Liver (tissue), 3 donors: ENCODE results near the gene PHETA1.

ENCODE experiments used
- ATF3 ChIP-seq: IDR thresholded peaks from 2 replicates; pipeline ENCODE4 v1.6.1; 2016; ENCODE audit warnings: antibody characterized with exemption
- CTCF ChIP-seq: fragments of 150-350 bp; IDR thresholded peaks from 2 replicates; pipeline ENCODE4 v1.5.1; 2017; ENCODE audit warnings: improper control_type of control experiment, low read depth, low read length; ENCODE audit not compliant: missing input control
- EGR1 ChIP-seq, 2 donors: IDR thresholded peaks; 2 replicates each; pipeline ENCODE4 v1.6.1; 2016 to 2018; ENCODE audit warnings: antibody characterized with exemption in 2 of 2, low read depth in 2 of 2
- FOXA1 ChIP-seq: IDR thresholded peaks from 2 replicates; pipeline ENCODE4 v1.6.1; 2016; ENCODE audit warnings: antibody characterized with exemption
- GABPA ChIP-seq, 2 donors: IDR thresholded peaks in 1 of 2; conservative IDR thresholded peaks in 1 of 2; 2 replicates each; pipeline ENCODE4 v1.6.1; 2016; ENCODE audit warnings: antibody characterized with exemption in 2 of 2, mild to moderate bottlenecking in 1 of 2, moderate library complexity in 1 of 2
- JUND ChIP-seq, 2 donors: IDR thresholded peaks; 2 replicates each; pipeline ENCODE4 v1.6.1; 2016; ENCODE audit warnings: antibody characterized with exemption in 2 of 2
- NR2F2 ChIP-seq: IDR thresholded peaks from 2 replicates; pipeline ENCODE4 v1.6.1; 2016; ENCODE audit warnings: antibody characterized with exemption
- RAD21 ChIP-seq, 2 donors: IDR thresholded peaks; 2 replicates each; pipeline ENCODE4 v1.6.1; 2016; ENCODE audit warnings: antibody characterized with exemption in 2 of 2, mild to moderate bottlenecking in 2 of 2
- REST ChIP-seq: IDR thresholded peaks from 2 replicates; pipeline ENCODE4 v1.6.1; 2016; ENCODE audit warnings: antibody characterized with exemption, mild to moderate bottlenecking
- RXRA ChIP-seq, 2 donors: IDR thresholded peaks; 2 replicates each; pipeline ENCODE4 v1.6.1; 2017 to 2018; ENCODE audit warnings: antibody characterized with exemption in 2 of 2, mild to moderate bottlenecking in 1 of 2
- TAF1 ChIP-seq: conservative IDR thresholded peaks from 2 replicates; pipeline ENCODE4 v1.6.1; 2016; ENCODE audit warnings: antibody characterized with exemption, mild to moderate bottlenecking
- YY1 ChIP-seq: IDR thresholded peaks from 2 replicates; pipeline ENCODE4 v1.6.1; 2016; ENCODE audit warnings: antibody characterized with exemption, mild to moderate bottlenecking
- donor health status: healthy.
- donor health status: healthy.

- no peak for TF ChIP-seq CTCF
- no peak for TF ChIP-seq RXRA (IDR thresholded peaks at IDR 0.05)
- TF ChIP-seq GABPA (IDR thresholded peaks at IDR 0.05 in 1 of 2, conservative IDR thresholded peaks at IDR 0.05 in 1 of 2): no peak
- TF ChIP-seq ATF3: no peak
- no peak for TF ChIP-seq TAF1
- no peak for TF ChIP-seq EGR1 (IDR thresholded peaks at IDR 0.05; ENCODE audit: low read depth in 2 of 2)
- no peak for TF ChIP-seq JUND (IDR thresholded peaks at IDR 0.05)
- TF ChIP-seq NR2F2: no peak
- TF ChIP-seq REST: no peak
- TF ChIP-seq RAD21 (IDR thresholded peaks at IDR 0.05): no peak
- no peak for TF ChIP-seq FOXA1
- no peak for TF ChIP-seq YY1
Measured at GRCh38 chr12:111339321-111339938, 29.5 kb downstream of the PHETA1 start.
